ENCODE measurements around the gene TRIM65. TPM values are rescaled to one million over a fixed set of nuclear protein-coding genes. Genes with fewer than 3 reads are reported as not detected.

TRIM65 gene
- total and polyA plus RNA-seq, 2 of the 13 experiments (the other 11 are each of a cell fraction or from before 2014, with no cell fraction given): 10.3 to 22.4 TPM

GRCh38 chr17:75855310-75856061 is 41.3 kb downstream of the TRIM65 start, which contains the start of gene WBP2 (continued):
- TF ChIP-seq NFAT5 (CRISPR knock-in tag; IDR thresholded peaks at IDR 0.05) (no peak), KDM5A (IDR thresholded peaks at IDR 0.05; ENCODE audit: borderline replicate concordance, low read length) (peak; percentile 93), ZNF441 (CRISPR knock-in tag; IDR thresholded peaks at IDR 0.05; ENCODE audit: borderline replicate concordance) (no peak; the same call in 1 of the 2 replicates), ZNF616 (CRISPR knock-in tag; IDR thresholded peaks at IDR 0.05; ENCODE audit: low read depth) (peak; percentile 90; the same call in 1 of the 2 replicates), NFYB (CRISPR knock-in tag; IDR thresholded peaks at IDR 0.05) (peak; percentile 88), GPN1 (CRISPR knock-in tag; IDR thresholded peaks at IDR 0.05; ENCODE audit: borderline replicate concordance) (peak; percentile 50; the same call in 1 of the 2 replicates), CBFB (CRISPR knock-in tag; IDR thresholded peaks at IDR 0.05) (peak; percentile 63), MEF2D (CRISPR knock-in tag; IDR thresholded peaks at IDR 0.05) (peak; percentile 75), ZNF83 (CRISPR knock-in tag; IDR thresholded peaks at IDR 0.05; ENCODE audit: borderline replicate concordance) (peak; percentile 50; the same call in 1 of the 2 replicates), ZBTB34 (CRISPR knock-in tag; IDR thresholded peaks at IDR 0.05) (no peak; the same call in 1 of the 2 replicates), ZNF720 (CRISPR knock-in tag; IDR thresholded peaks at IDR 0.05) (no peak), FOXO4 (CRISPR knock-in tag; conservative IDR thresholded peaks at IDR 0.05) (0 out of 2 replicates have a peak, but pooled peaks have one; percentile 87), ZNF766 (CRISPR knock-in tag; IDR thresholded peaks at IDR 0.05; ENCODE audit: borderline replicate concordance) (peak; percentile 82), TRAFD1 (CRISPR knock-in tag; IDR thresholded peaks at IDR 0.05; ENCODE audit: borderline replicate concordance) (no peak; the same call in 1 of the 2 replicates), SKIL (CRISPR knock-in tag; IDR thresholded peaks at IDR 0.05; ENCODE audit: borderline replicate concordance) (peak; percentile 67)

Data from HepG2 (cell line).